CD4-positive, CD25-positive, alpha-beta regulatory T cell (primary cell): ENCODE data around the gene PRR16. TPM values are rescaled to one million over a fixed set of nuclear protein-coding genes. Genes with fewer than 3 reads are reported as not detected.
A peak's percentile ranks its signal among the peaks of the same experiment; 100 is the strongest.

Source experiments
- ATAC-seq, 2 donors: fragments of 150-1000 bp; cut with Tn5 transposase; one replicate each; pipeline ENCODE4 v1.10.0; 2021; ENCODE audit warnings: low read depth in 2 of 2, moderate number of reproducible peaks in 2 of 2, moderate library complexity in 1 of 2
- DNase-seq, 3 donors: peaks; one replicate each; pipeline versions ENCODE4 v3.0.0 to v3.0.0-alpha.2; 2012 to 2022; ENCODE audit warnings: mixed read lengths in 1 of 3
- H3K27ac ChIP-seq: one replicate; pipeline ENCODE4 v1.7.0; 2013; ENCODE audit warnings: mild to moderate bottlenecking, low read length; ENCODE audit not compliant: insufficient read depth, poor library complexity, severe bottlenecking
- H3K27me3 ChIP-seq: one replicate; pipeline ENCODE4 v1.7.0; 2013; ENCODE audit warnings: low read length; ENCODE audit not compliant: control insufficient read depth, insufficient read depth
- H3K36me3 ChIP-seq: one replicate; pipeline ENCODE4 v1.7.0; 2013; ENCODE audit warnings: mild to moderate bottlenecking, low read length, moderate library complexity; ENCODE audit not compliant: control insufficient read depth, insufficient read depth
- H3K4me1 ChIP-seq: 2 replicates; pipeline ENCODE4 v1.7.0; 2013; ENCODE audit warnings: mild to moderate bottlenecking, low read length; ENCODE audit not compliant: insufficient read depth, control insufficient read depth, poor library complexity, severe bottlenecking
- H3K4me3 ChIP-seq: one replicate; pipeline ENCODE4 v1.7.0; 2013; ENCODE audit warnings: low read depth, mild to moderate bottlenecking, low read length, moderate library complexity
- H3K9me3 ChIP-seq, 2 experiments: 1 replicate in 1 of 2; 2 replicates in 1 of 2; pipeline ENCODE4 v1.7.0; 2013; ENCODE audit warnings: low read length in 2 of 2, mild to moderate bottlenecking in 1 of 2, moderate library complexity in 1 of 2; ENCODE audit not compliant: control insufficient read depth in 2 of 2
- H3K27ac Mint-ChIP-seq, 3 donors: one replicate each; pipeline ENCODE4 v1.8.0; 2020 to 2022; ENCODE audit warnings: mild to moderate bottlenecking in 3 of 3, mixed read lengths in 3 of 3, moderate library complexity in 2 of 3
- H3K27me3 Mint-ChIP-seq: one replicate; pipeline ENCODE4 v1.8.0; 2022; ENCODE audit warnings: mild to moderate bottlenecking, mixed read lengths
- H3K36me3 Mint-ChIP-seq: one replicate; pipeline ENCODE4 v1.8.0; 2020; ENCODE audit warnings: mixed read lengths
- H3K4me1 Mint-ChIP-seq, 4 donors: one replicate each; pipeline ENCODE4 v1.8.0; 2020 to 2022; ENCODE audit warnings: mixed read lengths in 4 of 4, mild to moderate bottlenecking in 1 of 4
- H3K4me3 Mint-ChIP-seq, 4 donors: one replicate each; pipeline ENCODE4 v1.8.0; 2020 to 2022; ENCODE audit warnings: mild to moderate bottlenecking in 4 of 4, mixed read lengths in 4 of 4, moderate library complexity in 3 of 4
- H3K9me3 Mint-ChIP-seq, 7 donors: one replicate each; pipeline ENCODE4 v1.8.0; 2020 to 2022; ENCODE audit warnings: mixed read lengths in 7 of 7, mild to moderate bottlenecking in 3 of 7, moderate library complexity in 2 of 7
- polyA plus RNA-seq, 4 donors: library from polyadenylated mRNA; unstranded; fragments of 300-500 nt; fragmentation: Illumina TruSeq; gene quantifications; one replicate each; pipeline ENCODE4 v1.2.3, GENCODE V29; 2021
- total RNA-seq: library from RNA; stranded (reverse); gene quantifications from one replicate; pipeline ENCODE4 v1.2.3, GENCODE V29; 2022

PRR16 gene
- total and polyA plus RNA-seq, 5 donors from 2014 or later: not detected

DNA sequence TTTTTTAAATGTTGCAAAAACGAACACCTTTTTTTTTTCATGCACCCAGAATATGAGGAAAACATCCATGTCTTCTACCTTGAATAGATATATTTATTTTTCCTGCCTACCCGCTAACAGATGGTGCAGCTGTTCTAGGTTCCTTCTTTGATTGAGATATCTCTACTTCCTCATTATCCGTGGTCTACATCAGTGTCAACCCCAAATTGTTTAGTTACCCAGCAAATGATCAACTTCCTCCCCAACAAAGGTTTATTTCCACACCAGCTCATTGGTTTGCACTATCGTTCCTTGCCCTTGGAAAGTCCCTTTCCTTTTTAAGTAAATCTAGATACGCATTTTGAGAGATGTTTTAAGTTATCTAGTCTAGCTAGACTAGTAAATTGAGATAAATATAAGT is 166.4 kb downstream of the PRR16 start:
- H3K36me3 Mint-ChIP-seq: no peaks in the 10 kb centered on the region
- H3K27ac Mint-ChIP-seq: no peak overlapping the region

DNA sequence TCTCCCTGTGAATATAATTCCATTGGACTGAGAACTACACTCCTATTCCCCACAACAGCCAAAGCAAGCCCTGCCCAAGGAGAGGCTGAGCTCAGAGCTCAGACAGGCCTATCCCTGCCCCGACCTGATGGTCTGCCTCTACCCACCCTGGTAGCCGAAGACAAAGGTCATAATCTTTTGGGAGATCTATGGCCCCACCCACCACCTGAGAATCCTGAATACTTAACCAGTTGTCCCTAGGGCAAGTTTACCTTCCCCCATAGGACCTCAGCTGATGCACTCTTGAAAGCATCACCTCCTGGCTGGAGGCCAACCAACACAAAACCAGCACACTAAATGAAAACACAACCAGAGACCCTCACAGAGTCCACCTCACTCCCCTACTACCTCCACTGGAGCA is 167.5 kb downstream of the PRR16 start:
- Mint-ChIP-seq H3K27ac (no peak overlapping the region), H3K9me3 (peaks cover 2 to 25% (median 8%) of the 10 kb centered on the region in 7 donors), H3K4me3 (no peak overlapping the region), H3K36me3 (no peaks in the 10 kb centered on the region), H3K4me1 (no peaks in the 10 kb centered on the region), H3K27me3 (no peaks in the 10 kb centered on the region)
- Histone ChIP-seq H3K4me3 (no peak overlapping the region), H3K9me3 (peaks cover 0 to 8% of the 10 kb centered on the region in 2 experiments), H3K36me3 (no peaks in the 10 kb centered on the region), H3K27me3 (no peaks in the 10 kb centered on the region), H3K27ac (no peak overlapping the region), H3K4me1 (no peaks in the 10 kb centered on the region)
- DNase-seq (no peak), ATAC-seq (no peak)

More for the DNA sequence above, 166.4 kb downstream of the PRR16 start:
- no peak for DNase-seq
- peaks cover 0 to 24% (median 10%) of the 10 kb centered on the region in 7 donors for H3K9me3 Mint-ChIP-seq
- H3K4me3 ChIP-seq: no peak overlapping the region
- no peaks in the 10 kb centered on the region for H3K4me1 ChIP-seq
- no peaks in the 10 kb centered on the region for H3K27me3 ChIP-seq
- H3K9me3 ChIP-seq: peaks cover 0 to 8% of the 10 kb centered on the region in 2 experiments
- no peaks in the 10 kb centered on the region for H3K4me1 Mint-ChIP-seq
- ATAC-seq: no peak
- no peak overlapping the region for H3K27ac ChIP-seq
- H3K36me3 ChIP-seq: no peaks in the 10 kb centered on the region
- H3K4me3 Mint-ChIP-seq: no peak overlapping the region
- no peaks in the 10 kb centered on the region for H3K27me3 Mint-ChIP-seq

DNA sequence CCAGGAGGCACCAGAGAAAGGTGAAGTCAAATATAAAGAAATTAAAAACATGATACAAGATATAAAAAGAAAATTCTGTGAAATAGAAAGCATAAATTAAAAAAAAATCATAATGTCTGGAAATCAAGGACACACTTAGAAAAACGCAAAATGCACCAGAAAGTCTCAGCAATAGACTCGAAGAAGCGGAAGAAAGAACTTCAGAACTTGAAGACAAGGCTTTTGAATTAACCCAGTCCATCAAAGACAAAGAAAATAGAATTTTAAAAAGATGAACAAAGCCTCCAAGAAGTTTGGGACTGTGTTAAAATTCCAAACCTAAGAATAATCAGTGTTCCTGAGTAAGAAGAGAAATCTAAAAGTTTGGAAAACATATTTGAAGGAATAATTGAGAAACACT is 168.3 kb downstream of the PRR16 start:
- no peaks in the 10 kb centered on the region for H3K27me3 ChIP-seq
- Mint-ChIP-seq H3K9me3 (peaks cover 2 to 30% (median 10%) of the 10 kb centered on the region in 7 donors), H3K27me3 (no peaks in the 10 kb centered on the region), H3K27ac (no peak overlapping the region), H3K4me3 (no peak overlapping the region), H3K4me1 (no peaks in the 10 kb centered on the region), H3K36me3 (no peaks in the 10 kb centered on the region)
- no peak overlapping the region for H3K27ac ChIP-seq
- H3K4me3 ChIP-seq: no peak overlapping the region
- DNase-seq (no peak), ATAC-seq (no peak)
- no peaks in the 10 kb centered on the region for H3K4me1 ChIP-seq
- H3K9me3 ChIP-seq: peaks cover 0 to 8% of the 10 kb centered on the region in 2 experiments
- H3K36me3 ChIP-seq: no peaks in the 10 kb centered on the region

DNA sequence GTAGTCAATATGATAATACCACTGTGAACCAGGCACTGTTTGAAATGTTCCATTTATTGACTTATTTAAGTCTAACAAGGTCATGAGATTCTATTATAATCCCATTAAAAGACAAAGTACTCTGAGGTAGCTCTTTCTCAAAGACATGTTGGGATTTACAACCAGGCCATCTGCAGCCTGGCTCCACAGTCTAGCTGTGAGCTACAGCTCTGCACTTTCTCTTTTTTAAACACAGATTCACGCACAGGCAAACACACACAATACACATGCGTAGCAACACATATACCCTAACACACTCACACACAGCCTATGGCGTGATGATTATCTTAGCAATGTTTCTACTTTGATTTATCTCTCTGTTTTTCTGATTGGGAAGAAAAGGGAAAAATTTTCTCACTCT is 174.3 kb downstream of the PRR16 start:
- ATAC-seq (no peak), DNase-seq (no peak)
- Mint-ChIP-seq H3K9me3 (peaks cover 0 to 24% (median 6%) of the 10 kb centered on the region in 7 donors), H3K4me3 (no peak overlapping the region), H3K4me1 (no peaks in the 10 kb centered on the region), H3K27me3 (no peaks in the 10 kb centered on the region), H3K36me3 (no peaks in the 10 kb centered on the region), H3K27ac (no peak overlapping the region)
- H3K4me1 ChIP-seq: no peaks in the 10 kb centered on the region
- H3K4me3 ChIP-seq: no peak overlapping the region
- no peaks in the 10 kb centered on the region for H3K27me3 ChIP-seq
- no peaks in the 10 kb centered on the region for H3K9me3 ChIP-seq
- H3K27ac ChIP-seq: no peak overlapping the region
- H3K36me3 ChIP-seq: no peaks in the 10 kb centered on the region

DNA sequence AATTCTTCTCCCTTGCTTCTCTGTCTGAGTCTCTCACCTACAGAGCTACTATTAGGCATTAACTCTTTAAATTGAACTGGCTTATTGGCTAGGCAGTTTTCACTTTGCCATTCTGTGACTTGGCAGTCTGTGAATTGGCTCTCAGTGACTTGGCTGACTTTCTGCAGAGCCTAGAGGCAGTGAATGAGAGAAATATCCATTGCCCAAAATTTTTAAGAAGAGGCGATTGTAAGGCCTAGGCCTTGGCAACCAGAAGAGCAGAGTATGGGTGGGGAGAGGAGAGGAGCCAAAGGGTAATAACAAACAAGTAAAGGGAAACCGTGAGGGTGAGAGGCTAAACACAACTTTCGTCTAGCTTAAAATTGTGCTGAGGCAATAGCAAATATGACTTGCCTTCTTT is 176.7 kb downstream of the PRR16 start:
- no peak overlapping the region for H3K27ac Mint-ChIP-seq
- no peaks in the 10 kb centered on the region for H3K27me3 Mint-ChIP-seq
- H3K9me3 Mint-ChIP-seq: peaks cover 0 to 14% (median 2%) of the 10 kb centered on the region in 7 donors

DNA sequence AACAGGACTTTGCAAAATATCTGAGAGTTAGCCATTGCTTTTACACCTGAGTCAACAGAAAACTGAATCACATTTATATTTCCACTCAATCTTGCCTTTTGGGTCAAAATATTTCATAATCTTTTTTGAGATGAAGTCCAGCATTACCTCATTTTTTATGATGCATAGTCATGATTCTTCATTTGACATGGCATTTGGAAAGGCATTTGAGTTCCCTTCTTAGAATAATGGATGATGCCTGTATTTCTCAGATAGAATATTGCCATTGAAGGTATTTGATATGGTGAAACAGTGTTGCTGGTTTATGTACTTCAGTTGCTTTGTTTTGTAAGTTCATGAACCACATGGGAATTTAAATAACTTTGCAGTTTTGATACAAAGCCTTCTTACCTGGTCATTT is 180.4 kb downstream of the PRR16 start:
- Histone ChIP-seq H3K4me1 (no peaks in the 10 kb centered on the region), H3K27me3 (no peaks in the 10 kb centered on the region), H3K9me3 (no peaks in the 10 kb centered on the region), H3K36me3 (no peaks in the 10 kb centered on the region), H3K4me3 (no peak overlapping the region), H3K27ac (no peak overlapping the region)
- Mint-ChIP-seq H3K4me1 (no peaks in the 10 kb centered on the region), H3K27ac (no peak overlapping the region), H3K9me3 (peaks cover 0 to 6% (median 0%) of the 10 kb centered on the region in 7 donors), H3K4me3 (no peak overlapping the region), H3K27me3 (no peaks in the 10 kb centered on the region), H3K36me3 (no peaks in the 10 kb centered on the region)
- DNase-seq (no peak), ATAC-seq (no peak)

More for the DNA sequence above, 176.7 kb downstream of the PRR16 start:
- no peaks in the 10 kb centered on the region for H3K9me3 ChIP-seq
- DNase-seq: no peak
- Mint-ChIP-seq H3K36me3 (no peaks in the 10 kb centered on the region), H3K4me3 (no peak overlapping the region), H3K4me1 (no peaks in the 10 kb centered on the region)
- H3K27me3 ChIP-seq: no peaks in the 10 kb centered on the region
- H3K4me1 ChIP-seq: no peaks in the 10 kb centered on the region
- H3K36me3 ChIP-seq: no peaks in the 10 kb centered on the region
- ATAC-seq: no peak
- H3K4me3 ChIP-seq: no peak overlapping the region
- no peak overlapping the region for H3K27ac ChIP-seq

DNA sequence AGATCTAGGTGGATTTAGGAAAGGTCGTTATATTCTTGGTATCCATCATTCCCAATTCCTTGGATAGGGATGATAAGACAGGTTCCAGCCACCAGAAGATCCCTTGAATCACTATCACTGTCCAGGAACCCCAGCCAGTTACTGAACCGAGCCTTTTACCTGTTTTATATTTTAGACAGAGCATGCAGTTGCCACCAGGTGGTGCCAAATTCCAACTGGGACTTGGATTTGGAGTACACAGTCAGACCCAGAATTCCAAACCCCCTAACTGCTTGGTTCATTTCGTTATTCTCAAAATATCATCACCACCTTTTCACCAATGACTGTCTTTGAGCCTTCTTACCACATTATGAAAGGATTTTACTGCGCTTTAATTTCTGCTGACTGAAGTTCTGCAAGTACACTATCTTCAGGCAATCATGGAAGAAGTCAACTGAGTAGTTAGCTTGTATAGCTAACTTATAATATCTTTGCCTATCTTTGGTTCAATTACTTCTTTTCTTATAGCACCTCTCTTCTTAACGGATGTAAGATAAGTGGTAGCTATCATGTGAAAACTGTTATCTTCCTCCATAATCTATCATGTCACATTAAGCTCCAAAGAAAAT is 191.8 kb downstream of the PRR16 start:
- Histone ChIP-seq H3K36me3 (no peaks in the 10 kb centered on the region), H3K27ac (no peak overlapping the region), H3K4me1 (no peaks in the 10 kb centered on the region), H3K9me3 (no peaks in the 10 kb centered on the region), H3K4me3 (no peak overlapping the region), H3K27me3 (no peaks in the 10 kb centered on the region)
- H3K9me3 Mint-ChIP-seq: peaks cover 0 to 8% (median 3%) of the 10 kb centered on the region in 7 donors
- no peaks in the 10 kb centered on the region for H3K27me3 Mint-ChIP-seq
- no peak overlapping the region for H3K27ac Mint-ChIP-seq
- no peaks in the 10 kb centered on the region for H3K4me1 Mint-ChIP-seq
- no peak overlapping the region for H3K4me3 Mint-ChIP-seq
- no peaks in the 10 kb centered on the region for H3K36me3 Mint-ChIP-seq
- ATAC-seq (no peak), DNase-seq (peak in 1 of 3 donors; percentile 0)

DNA sequence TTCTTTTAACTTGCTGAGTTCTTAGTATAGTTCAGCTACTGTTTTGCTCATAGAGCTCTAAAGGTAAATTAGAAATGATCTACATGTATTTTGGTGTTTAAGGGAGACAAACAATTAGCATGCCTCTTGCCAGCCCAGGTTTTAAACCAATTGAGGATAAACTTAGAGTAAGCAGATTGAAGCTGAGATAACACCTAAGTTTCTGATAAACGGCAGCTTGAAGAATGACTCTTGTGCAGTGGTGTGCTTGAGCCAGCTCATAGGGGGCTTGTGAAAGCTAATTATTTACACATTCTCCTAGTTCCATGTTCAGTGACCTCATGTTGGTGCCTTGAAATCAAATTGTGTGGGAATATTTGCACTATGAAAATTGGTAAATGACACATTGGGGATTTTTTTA is 193.0 kb downstream of the PRR16 start:
- ATAC-seq (no peak), DNase-seq (no peak)
- H3K9me3 ChIP-seq: no peaks in the 10 kb centered on the region
- no peak overlapping the region for H3K4me3 ChIP-seq
- H3K4me1 Mint-ChIP-seq: no peaks in the 10 kb centered on the region
- no peaks in the 10 kb centered on the region for H3K36me3 ChIP-seq
- peaks cover 2 to 8% (median 5%) of the 10 kb centered on the region in 7 donors for H3K9me3 Mint-ChIP-seq
- no peaks in the 10 kb centered on the region for H3K4me1 ChIP-seq
- H3K27ac ChIP-seq: no peak overlapping the region
- no peaks in the 10 kb centered on the region for H3K27me3 Mint-ChIP-seq
- H3K36me3 Mint-ChIP-seq: no peaks in the 10 kb centered on the region
- no peak overlapping the region for H3K27ac Mint-ChIP-seq
- no peaks in the 10 kb centered on the region for H3K27me3 ChIP-seq
- H3K4me3 Mint-ChIP-seq: no peak overlapping the region
